ENCODE results near the gene DNAJC5G.
"Not testable (repeated sequence)": the region's sequence is repeated elsewhere in the genome, so short reads cannot be mapped to it uniquely, and the experiment has no call there.

Gene DNAJC5G

GRCh38 chr2:27309651-27310050, 34.4 kb downstream of the DNAJC5G start:
- DNase-seq (ENCODE audit: low read depth), result no peak

DNA sequence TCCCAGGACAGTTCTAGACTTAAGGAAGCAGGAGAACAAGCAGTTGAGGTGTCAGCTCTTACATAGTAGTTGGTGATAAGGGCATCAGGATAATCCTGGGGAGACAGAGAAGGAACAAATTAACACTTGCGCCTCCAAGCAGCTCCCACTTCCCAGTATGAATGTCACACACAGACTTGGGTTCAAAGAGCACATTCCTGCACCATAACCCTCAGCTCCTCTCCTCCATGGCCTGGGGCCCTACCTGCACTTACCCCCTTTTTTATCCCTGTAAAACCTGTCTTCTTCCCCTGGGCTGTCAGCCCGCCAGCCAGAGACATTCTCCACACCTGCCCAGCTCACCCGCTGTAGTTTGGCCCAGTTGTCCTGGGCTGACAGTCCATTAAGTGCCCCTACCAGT, 36.9 kb downstream of the DNAJC5G start:
- DNase-seq (ENCODE audit: low read depth), result no peak

DNA sequence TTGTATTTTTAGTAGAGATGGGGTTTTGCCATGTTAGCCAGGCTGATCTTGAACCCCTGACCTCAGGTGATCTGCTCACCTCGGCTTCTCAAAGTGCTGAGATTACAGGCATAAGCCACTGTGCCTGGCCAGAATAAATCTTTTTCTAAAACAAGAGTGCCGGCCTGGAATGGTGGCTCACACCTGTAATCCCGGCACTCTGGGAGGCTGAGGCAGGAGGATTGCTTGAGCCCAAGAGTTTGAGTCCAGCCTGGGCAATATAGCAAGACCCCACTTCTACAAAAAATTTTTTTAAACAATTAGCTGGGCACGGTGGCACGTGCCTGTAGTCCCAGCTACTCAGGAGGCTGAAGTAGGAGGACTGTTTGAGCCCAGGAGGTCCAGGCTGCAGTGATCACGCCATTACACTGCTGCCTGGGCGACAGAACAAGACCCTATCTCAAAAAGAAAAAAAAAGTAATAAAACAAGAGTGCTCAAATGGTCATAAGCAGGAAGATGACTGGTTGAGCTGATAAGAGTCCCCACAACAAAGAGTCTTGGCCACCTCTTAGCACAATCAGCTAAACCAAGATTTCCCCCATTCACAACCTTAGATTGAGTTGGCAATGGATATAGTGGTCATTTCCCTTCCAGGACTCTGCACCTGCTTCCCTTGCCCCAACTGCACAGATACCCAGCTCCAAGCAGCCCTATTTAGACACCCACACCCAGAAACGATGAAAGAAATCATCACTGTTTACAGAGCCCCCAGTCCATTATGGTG, 38.8 kb downstream of the DNAJC5G start:
- no peak for DNase-seq (ENCODE audit: low read depth)

GRCh38 chr2:27314709-27315108, 39.5 kb downstream of the DNAJC5G start:
- DNase-seq (ENCODE audit: low read depth), result no peak

DNA sequence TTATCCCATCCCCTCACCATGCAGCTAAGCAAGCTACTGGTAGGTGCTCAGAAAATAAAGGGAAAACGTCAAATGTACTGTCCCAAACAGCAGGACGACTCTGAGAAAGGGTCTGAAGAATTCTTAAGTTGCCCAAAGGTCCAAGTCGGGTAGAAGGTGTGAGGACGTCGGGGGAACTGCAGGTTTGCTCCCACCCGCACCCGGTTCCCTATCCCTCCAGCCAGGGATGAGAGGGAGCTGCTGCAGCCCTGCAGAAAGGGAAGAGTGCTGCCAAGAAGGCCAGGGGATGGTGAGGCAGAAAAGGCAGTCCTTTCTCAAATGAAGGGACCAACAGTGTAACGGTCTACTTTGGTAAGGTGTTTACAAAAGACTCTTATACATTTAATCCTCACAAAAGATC, 39.9 kb downstream of the DNAJC5G start:
- DNase-seq (ENCODE audit: low read depth), result no peak

DNA sequence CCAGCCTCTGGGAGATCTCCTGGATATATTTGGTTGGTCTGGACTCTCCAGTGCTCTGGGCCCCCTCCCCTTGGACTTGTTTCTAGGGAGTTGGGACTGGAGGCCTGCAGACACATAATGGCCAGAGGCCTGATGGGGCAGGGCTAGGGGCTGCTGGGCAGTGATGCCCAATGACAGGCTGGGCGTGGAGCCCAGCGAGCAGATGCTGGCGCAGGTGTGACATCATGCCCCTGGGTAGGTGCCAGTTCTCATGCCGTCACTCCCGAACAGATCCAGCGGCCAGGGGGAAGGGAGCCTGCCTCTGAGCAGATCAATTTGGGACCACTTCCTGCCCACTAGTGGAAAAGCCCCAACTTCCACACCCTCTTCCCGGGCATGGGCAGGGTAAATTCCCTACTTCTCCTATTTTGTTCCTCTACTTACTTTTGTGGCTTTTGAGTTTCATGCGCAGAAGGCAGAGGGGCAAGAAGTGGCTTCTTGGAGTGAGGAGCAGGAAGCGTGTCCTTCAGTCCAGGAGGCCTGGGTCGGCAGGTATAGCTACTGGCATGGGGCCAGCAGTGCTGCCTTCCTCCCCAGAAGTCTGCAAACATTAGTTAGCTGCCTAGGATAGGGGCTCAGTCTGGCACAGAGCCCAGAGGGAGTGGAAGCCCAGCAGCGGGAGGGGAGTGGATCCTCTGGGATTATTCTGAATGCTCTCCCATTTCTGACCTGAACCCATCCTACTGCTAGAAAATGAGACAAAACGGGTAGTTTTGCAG, 41.6 kb downstream of the DNAJC5G start:
- no peak for DNase-seq (ENCODE audit: low read depth)

GRCh38 chr2:27319839-27320238, 44.6 kb downstream of the DNAJC5G start:
- not testable (repeated sequence) for DNase-seq (ENCODE audit: low read depth)

- no peak for DNase-seq (ENCODE audit: low read depth)
These were observed 45.8 kb downstream of the DNAJC5G start for GRCh38 chr2:27320958-27321543.

DNA sequence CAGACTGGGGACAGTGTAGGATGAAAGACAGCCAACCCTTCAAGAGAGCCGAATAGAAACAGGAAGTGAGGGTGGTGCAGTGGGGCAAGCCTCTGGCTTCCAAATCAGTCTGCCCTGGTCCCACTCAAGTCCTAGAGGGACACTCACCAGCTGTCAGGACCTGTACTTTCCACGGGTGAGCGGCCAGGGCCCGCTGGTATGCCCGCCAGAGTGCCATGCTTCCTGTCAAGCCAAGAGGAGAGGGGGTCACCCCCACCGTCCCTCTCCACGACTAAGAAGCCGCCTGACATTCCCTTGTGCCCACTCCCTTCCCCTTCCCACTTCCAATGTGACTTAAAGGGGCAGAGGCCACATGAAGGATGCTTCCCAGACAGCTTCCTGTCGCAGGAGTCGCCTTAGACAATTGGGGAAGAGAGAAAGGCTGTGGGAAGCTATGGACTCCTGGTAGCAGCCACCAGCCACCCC, 47.1 kb downstream of the DNAJC5G start:
- no peak for DNase-seq (ENCODE audit: low read depth)

DNA sequence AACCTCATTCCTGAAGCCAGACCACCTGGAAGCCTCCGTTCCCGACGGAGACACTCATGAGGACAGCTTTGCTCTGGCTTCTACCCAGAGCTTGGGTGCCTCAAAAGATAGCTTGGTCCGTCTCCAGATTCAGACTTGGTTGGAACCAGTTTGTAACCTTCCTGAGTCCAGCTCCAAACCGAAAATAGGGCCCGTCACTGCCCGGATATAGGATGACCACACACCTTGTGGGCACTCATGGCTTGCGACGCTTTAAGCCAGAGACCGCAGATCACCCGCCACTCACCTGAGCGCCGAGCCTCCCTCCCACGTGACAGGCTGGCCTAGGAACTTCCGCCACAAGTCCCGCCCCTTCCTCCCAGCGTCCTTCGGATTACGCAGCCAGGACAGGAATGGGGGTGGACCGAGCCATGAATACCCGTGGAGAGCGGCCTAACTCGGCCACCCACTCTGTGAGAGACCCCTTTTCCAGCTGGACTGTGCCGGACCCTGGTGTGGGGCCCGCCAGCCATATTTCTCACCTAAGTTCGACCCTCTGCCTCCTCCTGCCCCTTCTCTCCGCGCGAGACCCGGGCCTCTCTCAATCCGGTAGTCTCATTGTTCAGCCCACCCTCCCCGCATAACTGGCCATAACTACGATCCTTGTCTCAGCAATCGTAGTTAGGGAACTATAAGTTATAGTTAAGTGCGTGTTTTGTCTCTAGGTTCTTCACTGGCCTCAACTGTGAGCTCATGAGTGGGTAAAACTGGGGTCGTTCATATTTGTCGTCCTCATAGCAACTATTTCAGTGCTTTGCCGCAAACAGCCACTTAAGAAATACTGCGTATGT, 47.7 kb downstream of the DNAJC5G start, which contains the start of gene MPV17:
Gene MPV17 (minus strand): TSS at position 332 of the 830 bp plus-strand sequence. CDS start 580 bp downstream, outside the sequence.
- peak; percentile 78 for DNase-seq (ENCODE audit: low read depth)

DNA sequence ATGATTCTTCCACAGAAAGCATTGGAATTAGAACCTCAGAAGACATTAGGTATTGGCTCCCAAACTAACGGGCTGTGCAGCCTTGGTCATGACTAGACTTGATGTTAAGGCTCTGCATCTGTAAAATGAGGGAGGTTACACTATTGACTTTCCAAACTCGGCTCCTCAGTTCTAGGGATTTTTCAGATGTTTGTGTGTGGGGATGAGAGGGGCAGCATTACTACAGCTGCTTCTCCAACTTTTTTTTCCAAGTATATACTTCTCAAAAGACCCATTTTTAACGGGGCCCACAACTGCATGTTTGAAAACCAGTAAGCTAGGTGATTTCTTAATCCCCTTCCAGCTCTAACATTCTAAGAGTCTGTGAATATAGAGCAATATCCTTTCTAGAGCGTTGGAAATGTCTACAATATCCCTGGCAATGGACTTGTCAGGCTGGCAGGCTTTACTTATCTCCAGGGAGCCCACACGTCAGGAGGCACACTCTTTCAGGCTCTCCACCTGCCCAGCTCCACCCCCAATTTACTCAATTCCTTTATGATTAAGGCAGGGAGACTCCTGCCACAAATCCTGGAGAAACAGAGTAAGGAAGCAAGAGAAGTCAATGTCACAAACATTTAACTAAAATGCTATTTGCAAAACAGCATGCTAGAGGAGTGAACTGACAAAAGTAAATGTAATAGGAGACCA, 48.5 kb downstream of the DNAJC5G start:
- no peak for DNase-seq (ENCODE audit: low read depth)

DNA sequence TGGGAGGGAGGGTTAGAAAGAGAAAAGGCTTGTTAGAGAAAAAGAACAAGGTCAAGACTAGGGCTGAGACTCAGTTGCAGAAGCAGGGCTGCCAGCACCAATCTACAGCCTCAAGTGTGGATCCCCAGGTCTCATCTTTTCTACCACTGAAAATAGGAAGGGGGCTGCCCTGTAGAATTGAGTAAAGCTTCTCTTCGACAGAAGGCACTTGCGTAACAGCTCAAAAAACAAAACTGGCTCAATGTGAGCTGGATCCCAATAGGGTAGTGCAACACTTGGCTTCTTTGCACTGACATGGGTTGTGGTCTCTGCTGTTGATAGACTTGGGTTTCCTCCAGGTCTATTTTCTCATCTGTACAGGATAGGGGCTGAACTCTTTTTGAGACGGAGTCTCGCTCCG, 49.5 kb downstream of the DNAJC5G start:
- DNase-seq (ENCODE audit: low read depth), result no peak

All from T follicular helper cell (primary cell).